ENCODE results near the gene IL11RA.

GRCh38 chr9:34623374-34624235, 28.4 kb upstream of the IL11RA start:
- TF ChIP-seq CTCF (IDR thresholded peaks at IDR 0.05) (no peak), ZFX (IDR thresholded peaks at IDR 0.05; ENCODE audit: borderline replicate concordance) (no peak)
